H1 (cell line): ENCODE data around the gene GMPR. TPM values are rescaled to one million over a fixed set of nuclear protein-coding genes. Genes with fewer than 3 reads are reported as not detected.

ENCODE experiments used
- SP4 ChIP-seq: IDR thresholded peaks from 2 replicates; pipeline ENCODE4 v1.6.1; 2012; ENCODE audit warnings: low read length, inconsistent platforms
- polyA plus RNA-seq, 7 experiments: library from polyadenylated mRNA; depleted of rRNA in 3 of 7; stranded (reverse) in 5 of 7; unstranded in 2 of 7; fragments of >200 nt in 5 of 7; fragments of 200-250 nt in 2 of 7; gene quantifications; 1 replicate in 5 of 7; 2 replicates in 1 of 7; 4 replicates in 1 of 7; pipeline versions ENCODE4 v1.2.1 to v1.2.3, GENCODE V29; 2011 to 2013; ENCODE audit warnings: missing spikeins in 2 of 7, mixed read lengths in 2 of 7
- total RNA-seq: library from RNA; stranded (reverse); fragmentation: NEBNext Ultra II Directional; extraction: Animal tissue kit (Norgen Biotek cat#: 25700); gene quantifications from 2 replicates; pipeline ENCODE4 v1.2.1, GENCODE V29; 2021
- TF ChIP-seq, protein P1 (sequence below): fragments of 300-600 bp; sonication (generic); IDR thresholded peaks from 2 replicates; pipeline ENCODE4 v1.7.1; 2012; ENCODE audit warnings: low read length, moderate library complexity, mild to moderate bottlenecking, inconsistent platforms; ENCODE audit not compliant: insufficient replicate concordance

The GMPR gene
- total and polyA plus RNA-seq, 2 of the 8 experiments (the other 6 are each of a cell fraction or from before 2014, with no cell fraction given) = 0.99 to 1.2 TPM

DNA sequence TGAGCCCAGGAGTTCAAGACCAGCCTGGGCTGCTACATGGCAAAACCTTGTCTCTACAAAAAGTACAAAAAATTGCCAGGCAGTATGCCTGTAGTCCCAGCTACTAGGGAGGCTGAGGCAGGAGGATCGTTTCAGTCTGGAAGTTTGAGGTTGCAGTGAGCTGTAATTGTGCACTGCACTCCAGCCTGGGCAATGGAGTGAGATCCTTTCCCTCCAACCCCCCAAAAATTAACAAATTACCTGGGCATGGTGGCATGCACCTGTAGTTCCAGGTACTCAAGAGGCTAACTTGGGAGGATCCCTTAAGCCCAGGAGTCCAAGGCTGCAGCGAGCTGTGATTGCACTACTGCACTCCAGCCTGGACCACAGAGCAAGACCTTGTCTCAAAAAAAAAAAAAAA lies 29.4 kb upstream of the GMPR start (continued):
- no peak for TF ChIP-seq SP4
- TF ChIP-seq, protein P1, sequence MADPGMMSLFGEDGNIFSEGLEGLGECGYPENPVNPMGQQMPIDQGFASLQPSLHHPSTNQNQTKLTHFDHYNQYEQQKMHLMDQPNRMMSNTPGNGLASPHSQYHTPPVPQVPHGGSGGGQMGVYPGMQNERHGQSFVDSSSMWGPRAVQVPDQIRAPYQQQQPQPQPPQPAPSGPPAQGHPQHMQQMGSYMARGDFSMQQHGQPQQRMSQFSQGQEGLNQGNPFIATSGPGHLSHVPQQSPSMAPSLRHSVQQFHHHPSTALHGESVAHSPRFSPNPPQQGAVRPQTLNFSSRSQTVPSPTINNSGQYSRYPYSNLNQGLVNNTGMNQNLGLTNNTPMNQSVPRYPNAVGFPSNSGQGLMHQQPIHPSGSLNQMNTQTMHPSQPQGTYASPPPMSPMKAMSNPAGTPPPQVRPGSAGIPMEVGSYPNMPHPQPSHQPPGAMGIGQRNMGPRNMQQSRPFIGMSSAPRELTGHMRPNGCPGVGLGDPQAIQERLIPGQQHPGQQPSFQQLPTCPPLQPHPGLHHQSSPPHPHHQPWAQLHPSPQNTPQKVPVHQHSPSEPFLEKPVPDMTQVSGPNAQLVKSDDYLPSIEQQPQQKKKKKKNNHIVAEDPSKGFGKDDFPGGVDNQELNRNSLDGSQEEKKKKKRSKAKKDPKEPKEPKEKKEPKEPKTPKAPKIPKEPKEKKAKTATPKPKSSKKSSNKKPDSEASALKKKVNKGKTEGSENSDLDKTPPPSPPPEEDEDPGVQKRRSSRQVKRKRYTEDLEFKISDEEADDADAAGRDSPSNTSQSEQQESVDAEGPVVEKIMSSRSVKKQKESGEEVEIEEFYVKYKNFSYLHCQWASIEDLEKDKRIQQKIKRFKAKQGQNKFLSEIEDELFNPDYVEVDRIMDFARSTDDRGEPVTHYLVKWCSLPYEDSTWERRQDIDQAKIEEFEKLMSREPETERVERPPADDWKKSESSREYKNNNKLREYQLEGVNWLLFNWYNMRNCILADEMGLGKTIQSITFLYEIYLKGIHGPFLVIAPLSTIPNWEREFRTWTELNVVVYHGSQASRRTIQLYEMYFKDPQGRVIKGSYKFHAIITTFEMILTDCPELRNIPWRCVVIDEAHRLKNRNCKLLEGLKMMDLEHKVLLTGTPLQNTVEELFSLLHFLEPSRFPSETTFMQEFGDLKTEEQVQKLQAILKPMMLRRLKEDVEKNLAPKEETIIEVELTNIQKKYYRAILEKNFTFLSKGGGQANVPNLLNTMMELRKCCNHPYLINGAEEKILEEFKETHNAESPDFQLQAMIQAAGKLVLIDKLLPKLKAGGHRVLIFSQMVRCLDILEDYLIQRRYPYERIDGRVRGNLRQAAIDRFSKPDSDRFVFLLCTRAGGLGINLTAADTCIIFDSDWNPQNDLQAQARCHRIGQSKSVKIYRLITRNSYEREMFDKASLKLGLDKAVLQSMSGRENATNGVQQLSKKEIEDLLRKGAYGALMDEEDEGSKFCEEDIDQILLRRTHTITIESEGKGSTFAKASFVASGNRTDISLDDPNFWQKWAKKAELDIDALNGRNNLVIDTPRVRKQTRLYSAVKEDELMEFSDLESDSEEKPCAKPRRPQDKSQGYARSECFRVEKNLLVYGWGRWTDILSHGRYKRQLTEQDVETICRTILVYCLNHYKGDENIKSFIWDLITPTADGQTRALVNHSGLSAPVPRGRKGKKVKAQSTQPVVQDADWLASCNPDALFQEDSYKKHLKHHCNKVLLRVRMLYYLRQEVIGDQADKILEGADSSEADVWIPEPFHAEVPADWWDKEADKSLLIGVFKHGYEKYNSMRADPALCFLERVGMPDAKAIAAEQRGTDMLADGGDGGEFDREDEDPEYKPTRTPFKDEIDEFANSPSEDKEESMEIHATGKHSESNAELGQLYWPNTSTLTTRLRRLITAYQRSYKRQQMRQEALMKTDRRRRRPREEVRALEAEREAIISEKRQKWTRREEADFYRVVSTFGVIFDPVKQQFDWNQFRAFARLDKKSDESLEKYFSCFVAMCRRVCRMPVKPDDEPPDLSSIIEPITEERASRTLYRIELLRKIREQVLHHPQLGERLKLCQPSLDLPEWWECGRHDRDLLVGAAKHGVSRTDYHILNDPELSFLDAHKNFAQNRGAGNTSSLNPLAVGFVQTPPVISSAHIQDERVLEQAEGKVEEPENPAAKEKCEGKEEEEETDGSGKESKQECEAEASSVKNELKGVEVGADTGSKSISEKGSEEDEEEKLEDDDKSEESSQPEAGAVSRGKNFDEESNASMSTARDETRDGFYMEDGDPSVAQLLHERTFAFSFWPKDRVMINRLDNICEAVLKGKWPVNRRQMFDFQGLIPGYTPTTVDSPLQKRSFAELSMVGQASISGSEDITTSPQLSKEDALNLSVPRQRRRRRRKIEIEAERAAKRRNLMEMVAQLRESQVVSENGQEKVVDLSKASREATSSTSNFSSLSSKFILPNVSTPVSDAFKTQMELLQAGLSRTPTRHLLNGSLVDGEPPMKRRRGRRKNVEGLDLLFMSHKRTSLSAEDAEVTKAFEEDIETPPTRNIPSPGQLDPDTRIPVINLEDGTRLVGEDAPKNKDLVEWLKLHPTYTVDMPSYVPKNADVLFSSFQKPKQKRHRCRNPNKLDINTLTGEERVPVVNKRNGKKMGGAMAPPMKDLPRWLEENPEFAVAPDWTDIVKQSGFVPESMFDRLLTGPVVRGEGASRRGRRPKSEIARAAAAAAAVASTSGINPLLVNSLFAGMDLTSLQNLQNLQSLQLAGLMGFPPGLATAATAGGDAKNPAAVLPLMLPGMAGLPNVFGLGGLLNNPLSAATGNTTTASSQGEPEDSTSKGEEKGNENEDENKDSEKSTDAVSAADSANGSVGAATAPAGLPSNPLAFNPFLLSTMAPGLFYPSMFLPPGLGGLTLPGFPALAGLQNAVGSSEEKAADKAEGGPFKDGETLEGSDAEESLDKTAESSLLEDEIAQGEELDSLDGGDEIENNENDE = no peak
- TF ChIP-seq, all 59 proteins: peak for 0
